Esophagus mucosa (tissue), 1 donor: ENCODE data around the gene MOAP1. TPM values are rescaled to one million over a fixed set of nuclear protein-coding genes. Genes with fewer than 3 reads are reported as not detected.
"Not testable (repeated sequence)": the region's sequence is repeated elsewhere in the genome, so short reads cannot be mapped to it uniquely, and the experiment has no call there.

Experiments
- ATAC-seq: fragments of 200-7000 bp; cut with Tn5 transposase; one replicate; pipeline ENCODE4 v1.9.1; 2020
- total RNA-seq: library from RNA; stranded (reverse); gene quantifications from one replicate; pipeline ENCODE4 v1.2.4, GENCODE V29; 2023
- donor health status: DM: yes; HTN: yes; CAD: no.

The MOAP1 gene, protein sequence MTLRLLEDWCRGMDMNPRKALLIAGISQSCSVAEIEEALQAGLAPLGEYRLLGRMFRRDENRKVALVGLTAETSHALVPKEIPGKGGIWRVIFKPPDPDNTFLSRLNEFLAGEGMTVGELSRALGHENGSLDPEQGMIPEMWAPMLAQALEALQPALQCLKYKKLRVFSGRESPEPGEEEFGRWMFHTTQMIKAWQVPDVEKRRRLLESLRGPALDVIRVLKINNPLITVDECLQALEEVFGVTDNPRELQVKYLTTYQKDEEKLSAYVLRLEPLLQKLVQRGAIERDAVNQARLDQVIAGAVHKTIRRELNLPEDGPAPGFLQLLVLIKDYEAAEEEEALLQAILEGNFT
- total RNA-seq: 4.6 TPM

DNA sequence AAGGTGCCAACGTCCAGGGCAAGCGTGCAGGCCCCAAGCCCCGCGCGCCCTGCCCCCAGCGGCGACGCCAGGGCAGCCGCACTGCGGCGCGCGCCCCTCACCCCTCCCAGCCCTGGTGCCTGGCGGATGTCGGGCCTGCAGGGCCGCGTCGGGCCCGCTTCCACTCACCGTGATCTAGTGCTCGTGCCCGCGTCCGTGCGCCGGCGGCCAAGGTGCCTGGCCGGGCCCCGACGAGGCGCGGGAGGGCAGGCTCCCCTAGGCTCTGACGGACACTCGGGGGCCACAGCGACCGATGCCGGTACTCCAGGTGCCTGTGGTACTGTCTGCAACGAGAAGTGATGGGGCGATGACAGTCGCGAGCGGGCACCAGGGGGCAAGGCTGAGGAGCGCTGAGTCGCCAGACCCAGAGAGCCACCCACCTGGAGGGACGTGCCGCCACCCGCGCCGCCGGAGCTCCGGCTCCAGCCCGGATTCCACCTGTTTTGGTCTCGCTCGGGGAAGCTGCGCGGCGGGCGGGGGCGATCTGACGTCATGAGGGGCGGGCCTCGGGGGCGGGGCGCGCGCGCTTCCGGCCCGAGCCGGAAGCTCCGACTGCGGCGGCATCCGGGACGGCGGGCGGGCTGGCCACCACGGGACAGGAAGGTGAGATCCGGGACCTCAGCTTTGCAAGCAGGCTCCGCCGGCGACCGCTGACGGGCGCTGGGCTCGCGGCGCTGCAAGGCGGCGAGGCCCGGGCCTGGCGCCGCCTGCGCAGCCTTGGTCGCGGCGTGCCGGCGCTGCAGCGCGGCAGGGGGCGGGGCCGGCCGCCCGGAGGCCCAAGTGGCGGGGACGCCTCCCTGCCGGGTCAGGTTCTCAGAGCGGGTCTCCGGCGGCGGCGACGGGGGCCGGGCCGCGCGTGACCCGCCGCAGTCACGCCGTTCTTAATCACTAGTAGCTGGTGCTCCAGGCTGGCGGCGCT lies at the start of gene MOAP1, which contains the start of gene LYSET:
MOAP1 (minus strand) TSS at position 507 of the 958 bp plus-strand sequence. CDS start 655 bp downstream, outside the sequence.
LYSET (plus strand) TSS at position 927 of the 958 bp plus-strand sequence. CDS start 89 bp downstream, outside the sequence.
- ATAC-seq: peak; percentile 93

DNA sequence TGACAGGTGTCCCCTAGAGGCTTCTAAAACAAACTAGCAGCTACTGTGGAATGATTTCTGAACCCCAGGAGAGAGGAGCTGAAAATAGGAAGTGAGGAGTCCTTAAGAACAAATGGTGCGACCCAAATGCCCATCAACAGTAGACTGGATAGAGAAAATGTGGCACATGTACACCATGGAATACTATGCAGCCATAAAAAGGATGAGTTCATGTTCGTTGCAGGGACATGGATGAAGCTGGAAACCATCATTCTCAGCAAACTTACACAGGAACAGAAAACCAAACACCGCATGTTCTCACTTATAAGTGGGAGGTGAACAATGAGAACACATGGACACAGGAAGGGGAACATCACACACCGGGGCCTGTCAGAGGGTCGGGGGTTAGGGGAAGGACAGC lies 48.4 kb upstream of the MOAP1 start:
- ATAC-seq: not testable (repeated sequence)

DNA sequence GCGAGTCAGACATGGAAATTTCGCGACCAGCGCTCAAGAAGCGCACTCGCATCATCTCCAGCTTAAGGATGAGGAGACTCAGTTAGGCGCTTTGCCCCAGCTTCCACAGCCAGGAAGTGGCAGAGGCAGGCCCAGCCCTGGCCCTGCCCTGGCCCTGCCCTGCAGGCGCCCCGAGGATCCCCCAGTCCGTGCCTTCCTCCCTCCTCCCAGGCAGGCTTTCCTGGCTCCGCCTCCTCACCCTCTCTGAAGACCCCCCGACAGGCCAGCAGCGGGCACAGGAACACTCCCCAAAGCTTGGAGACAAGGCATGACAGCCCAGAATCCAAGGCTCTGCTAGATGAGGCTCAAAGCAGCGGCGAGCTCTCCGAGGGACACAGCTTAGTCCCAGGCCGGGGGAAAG lies 47.5 kb upstream of the MOAP1 start:
- ATAC-seq: no peak

DNA sequence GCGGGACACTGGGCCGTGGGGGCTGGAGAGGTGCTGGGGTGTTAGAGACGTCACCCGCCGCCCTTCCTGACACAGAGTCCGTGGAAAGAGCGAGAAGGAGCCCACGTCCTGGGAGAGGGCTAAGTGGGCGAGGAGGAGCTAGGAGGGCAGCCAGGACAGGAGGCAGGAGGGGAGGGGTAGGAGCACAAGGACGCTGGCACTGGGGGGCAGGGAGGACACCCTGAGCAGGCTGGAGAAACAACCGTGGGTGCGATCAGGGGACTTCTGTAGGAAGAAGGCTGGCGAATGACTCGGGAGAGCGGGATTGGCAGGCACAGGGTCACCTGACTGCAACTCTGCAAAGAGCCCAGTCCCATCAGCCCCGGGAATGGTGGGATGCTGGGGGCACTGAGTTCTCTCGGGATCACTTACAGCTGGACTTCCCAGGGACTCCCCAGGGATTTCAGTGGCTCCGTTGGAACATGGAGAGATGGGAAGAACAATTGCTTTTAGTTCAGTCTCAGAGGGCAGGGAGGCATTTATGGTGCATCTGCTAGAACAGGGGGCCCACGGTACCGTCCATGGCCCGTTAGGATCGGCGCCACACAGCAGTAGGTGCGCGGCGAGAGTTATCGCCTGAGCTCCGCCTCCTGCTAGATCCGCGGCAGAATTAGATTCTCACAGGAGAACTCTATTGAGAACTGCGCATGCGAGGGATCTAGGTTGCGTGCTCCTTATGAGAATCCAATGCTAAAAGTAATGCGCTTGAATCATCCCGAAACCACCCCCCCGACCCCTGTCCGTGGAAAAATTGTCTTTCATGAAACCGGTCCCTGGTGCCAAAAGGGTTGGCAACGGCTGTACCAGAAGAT lies 46.7 kb upstream of the MOAP1 start:
- ATAC-seq: peak; percentile 27

DNA sequence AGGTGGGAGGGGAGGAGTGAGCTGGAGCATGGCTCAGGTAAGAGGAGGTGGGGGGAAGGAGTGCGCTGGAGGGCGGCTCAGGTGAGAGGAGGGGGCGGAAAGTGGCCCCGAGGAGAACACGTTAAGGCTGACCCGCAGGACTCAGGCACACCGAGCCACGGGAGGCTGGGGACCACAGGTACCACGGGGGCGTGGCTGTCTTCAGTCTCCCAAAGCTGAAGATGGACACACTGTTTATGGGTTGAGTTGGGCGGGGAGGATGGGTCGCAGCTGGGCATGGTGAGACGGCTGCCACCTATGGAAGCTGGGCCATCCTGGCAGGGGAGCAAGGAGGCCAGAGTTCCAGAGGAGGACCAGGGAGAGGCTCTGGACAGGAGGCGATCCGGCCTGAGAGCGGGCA lies 45.8 kb upstream of the MOAP1 start:
- no peak for ATAC-seq

DNA sequence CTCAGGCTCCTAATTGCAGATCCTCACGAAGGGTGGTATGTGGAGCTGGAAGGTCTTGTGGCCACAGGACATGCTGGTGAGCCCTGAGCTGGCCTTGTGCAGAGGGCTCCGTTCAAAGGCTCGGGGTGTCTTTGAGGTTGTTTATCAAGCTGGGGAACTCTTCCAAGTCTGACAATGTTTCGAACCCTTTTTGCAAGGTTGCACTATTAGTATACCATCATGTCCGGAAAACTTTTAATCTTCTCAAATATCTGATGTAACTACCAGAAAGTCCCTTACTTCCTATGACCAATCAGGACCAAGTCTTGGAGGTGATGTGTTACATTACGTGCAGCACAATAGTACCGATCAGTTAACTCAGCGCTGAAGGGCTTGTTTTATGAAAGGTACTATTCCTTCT lies 43.9 kb upstream of the MOAP1 start:
- ATAC-seq: no peak

DNA sequence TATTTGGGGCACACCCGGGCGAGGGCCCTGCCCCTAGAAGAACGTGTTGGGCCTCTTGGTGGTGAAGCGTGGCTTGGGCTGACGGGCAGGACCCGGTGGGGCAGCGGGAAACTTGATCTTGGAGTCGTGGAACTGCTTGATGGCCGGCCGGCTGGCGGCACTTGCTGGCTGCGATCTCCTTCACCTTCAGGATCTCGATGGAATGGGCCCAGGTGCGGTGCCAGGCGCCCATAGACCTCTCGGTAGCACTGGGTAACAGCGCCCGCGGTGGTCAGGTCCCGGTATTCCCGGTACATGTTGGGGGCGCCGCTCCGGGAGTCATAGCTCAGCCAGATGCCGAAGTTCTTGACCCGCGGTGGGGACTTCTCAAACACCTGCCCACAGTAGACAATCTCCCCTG lies 38.9 kb upstream of the MOAP1 start:
- no peak for ATAC-seq

DNA sequence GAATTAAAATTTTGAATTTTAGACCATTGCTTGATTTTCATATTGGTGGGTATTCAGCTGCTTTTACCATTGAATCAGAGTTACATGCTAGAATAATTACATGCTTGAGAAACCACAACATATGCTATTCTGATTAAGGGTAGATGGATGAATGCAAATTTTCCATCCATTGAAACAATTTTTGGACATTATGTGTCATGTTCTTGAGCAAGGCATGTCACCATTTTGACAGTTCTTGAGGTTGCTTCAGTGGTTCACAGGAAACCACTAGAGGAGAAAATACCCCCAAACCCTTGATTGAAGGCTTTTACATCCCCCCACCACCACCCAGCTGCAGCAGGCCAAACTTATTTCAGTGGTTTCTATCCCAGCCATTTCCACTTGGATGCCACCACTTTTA lies 35.8 kb upstream of the MOAP1 start:
- ATAC-seq: no peak

DNA sequence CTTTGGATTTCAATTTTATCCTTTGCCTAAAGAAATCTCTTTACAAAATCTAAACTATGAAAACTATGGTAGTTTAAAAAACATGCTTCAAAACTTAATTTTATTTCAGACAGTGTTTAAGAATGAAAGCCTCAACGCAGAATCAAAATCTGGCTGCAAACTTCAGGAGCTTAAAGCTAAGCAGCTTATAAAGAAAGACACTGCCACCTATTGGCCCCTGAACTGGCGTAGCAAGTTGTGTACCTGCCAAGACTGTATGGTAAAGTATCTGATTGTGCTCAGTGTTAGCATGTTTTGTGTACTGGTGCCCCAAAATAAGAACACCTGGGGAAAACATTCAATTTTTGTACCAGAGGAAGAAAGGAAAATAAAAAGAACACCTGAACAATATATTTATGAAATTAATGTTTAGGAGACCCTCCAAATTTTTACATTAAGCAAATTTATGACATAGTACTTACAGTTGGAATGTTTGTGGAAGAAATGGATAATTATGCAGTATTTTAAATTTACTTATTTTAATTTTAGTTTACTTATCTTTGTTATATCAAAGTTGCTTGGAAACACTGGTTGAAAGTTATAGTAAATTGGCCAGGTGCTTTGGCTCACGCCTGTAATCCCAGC lies 34.5 kb upstream of the MOAP1 start:
- peak; percentile 83 for ATAC-seq

DNA sequence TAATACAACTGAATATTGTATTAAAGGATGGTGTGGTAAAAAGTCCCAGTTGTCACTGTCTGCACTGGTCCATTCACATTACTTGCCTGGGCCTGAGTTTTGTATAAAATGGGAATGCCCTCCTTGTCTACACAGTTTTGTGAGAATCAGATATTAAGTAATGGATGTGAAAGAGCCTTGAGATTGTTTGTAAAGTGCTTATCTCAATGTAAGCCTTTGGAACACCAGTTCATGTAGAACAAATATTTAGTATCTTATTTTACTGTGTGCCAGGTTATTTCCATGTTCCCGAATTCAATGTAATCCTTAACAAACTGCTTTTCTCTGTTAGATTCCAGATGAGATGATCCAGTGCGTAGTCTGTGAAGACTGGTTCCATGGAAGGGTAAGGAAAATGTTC lies 29.9 kb upstream of the MOAP1 start:
- no peak for ATAC-seq

DNA sequence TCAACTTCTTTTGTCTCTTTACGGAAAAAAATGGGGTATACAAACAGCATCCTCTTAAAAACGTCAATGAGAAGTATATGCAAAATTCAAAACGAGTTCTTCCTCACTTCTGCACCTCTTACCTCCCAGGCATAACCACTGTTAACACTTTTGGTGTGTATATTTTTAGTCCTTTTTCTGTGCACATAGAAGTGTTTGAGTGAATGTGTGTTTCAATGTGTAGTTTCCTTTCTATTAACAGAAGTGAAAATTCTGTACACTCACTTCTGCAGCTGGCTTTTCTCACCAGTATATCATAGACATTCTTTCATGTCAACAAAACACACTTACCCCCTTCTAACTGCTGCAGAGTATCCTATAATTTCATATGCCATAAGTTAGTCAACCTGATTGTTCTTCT lies 27.7 kb upstream of the MOAP1 start:
- ATAC-seq: no peak

DNA sequence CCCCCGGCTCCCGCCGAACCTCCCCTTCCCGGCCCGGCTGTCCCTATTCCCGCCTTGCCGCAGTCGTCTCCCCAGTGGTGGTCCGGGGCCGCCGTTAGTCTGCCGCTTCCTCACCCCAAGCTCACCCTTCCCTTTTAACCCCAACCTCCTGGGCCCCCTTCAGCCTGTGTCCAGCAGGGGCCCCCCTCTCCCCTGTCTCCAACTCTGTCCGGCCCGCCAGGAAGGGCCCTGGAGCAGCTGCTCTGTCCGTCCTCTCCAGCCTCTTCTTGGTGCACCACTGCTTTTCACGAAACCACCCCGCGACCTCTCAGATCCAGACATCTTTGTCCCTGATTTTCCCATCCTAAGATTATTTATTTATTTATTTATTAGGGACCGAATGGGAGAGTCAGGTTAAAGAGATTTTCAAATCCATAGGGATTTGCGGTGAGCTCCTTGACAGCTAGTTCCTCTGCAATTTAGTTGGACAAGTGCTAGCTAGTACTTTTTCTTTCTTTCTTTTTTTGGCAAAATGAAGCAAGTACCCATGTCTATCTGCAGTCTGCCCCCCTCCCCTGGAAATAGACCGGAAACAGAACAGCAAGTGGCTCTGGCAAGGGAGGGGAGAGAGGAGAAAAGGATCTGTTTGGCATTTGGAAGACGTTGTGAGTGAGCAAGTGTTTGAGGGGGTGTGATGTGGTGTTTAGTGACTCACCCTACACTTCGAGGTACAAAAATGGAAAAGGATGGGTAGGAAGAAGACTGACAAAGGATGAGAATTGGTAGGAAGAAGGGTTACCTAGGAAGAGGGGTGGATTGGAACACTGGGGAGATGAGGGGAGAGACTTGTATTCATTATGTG lies 23.0 kb upstream of the MOAP1 start:
- ATAC-seq: peak; percentile 46

DNA sequence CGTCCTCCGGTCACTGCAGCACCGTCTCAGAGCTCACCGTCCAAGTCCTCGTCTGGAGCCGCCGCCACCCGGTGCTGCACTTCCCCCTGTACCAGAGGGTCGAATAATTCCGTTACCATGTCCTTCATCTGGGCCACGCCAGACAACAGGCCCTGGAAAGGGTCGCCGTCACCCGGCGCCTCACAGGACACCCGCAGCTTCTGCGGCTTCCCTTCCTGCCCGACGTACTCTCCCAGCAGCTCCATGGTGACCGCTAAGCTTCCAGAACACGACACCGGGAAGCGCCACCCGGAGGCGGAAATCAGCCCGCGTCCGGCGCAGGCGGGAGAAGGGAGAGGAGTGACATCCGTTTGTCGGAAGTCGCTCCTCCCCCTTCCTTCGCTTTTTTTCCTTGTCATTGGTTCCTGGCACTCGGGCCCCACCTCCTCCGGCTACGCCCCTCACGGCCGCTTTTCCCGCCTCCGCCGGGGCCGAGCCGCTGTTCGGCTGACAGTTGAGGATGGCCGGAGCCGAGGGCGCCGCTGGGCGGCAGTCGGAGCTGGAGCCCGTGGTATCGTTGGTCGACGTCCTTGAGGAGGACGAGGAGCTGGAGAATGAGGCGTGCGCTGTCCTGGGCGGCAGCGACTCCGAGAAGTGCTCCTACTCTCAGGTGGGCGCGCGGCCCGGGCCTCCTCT lies 22.2 kb upstream of the MOAP1 start, which contains the start of the genes GON7 and UBR7:
GON7 (minus strand) TSS at position 273 of the 675 bp plus-strand sequence; CDS start at position 245, 28 bp downstream.
UBR7 (plus strand) TSS at position 464 of the 675 bp plus-strand sequence; CDS start at position 500, 36 bp downstream.
- peak; percentile 98 for ATAC-seq

DNA sequence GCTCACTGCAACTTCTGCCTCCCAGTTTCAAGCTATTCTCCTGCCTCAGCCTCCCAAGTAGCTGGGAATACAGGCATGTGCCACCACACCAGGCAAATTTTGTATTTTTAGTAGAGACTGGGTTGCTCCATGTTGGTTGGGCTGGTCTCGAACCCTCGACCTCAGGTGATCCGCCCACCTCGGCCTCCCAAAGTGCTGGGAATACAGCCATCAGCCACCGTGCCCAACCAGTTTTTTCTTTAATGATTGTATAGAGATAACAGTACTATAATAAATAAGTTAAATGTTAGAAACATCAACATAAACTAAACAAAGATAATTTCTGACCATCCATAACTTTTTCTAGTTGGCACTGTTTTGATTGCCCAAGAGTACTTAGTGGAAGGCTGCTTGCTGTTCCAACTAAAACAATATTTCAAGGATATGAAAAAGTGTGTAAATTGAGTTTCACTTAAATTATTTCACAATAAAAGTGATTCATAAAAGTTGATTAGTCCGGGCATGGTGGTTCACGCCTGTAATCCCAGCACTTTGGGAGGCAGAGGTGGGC lies 16.5 kb upstream of the MOAP1 start:
- ATAC-seq: no peak

DNA sequence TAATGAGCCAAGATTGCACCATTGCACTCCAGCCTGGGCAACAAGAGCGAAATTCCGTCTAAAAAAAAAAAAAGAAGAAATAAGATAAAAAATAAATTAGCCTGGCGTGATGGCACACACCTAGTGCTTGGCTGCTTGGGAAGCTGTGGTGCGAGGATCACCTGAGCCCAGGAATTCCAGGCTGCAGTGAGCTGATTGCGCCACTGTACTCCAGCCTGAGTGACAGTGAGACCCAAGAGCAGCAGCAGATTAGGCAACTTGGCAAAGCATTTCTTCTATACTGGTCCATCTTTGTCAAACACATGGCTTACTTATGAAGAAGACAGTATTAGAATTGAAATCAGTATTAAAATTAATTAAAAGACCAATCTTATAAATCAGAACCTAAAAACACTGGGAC lies 15.9 kb upstream of the MOAP1 start:
- no peak for ATAC-seq

DNA sequence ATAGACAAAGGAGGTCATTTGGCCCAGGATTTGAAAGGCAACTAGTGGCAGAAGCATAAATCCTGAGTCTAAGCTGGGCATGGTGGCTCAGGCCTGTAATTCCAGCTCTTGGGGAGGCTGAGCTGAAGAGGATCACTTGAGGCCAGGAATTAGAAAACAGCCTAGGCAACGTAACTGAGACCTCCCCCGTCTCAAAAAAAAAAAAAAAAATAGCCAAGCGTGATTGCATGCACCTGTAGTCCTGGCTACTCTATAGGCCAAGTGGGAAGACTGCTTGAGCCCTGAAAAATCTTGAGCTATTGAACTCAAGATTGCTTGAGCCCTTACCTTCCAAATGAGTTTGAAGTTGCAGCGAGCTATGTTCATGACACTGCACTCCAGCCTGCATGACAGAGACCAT lies 14.3 kb upstream of the MOAP1 start:
- ATAC-seq: no peak

DNA sequence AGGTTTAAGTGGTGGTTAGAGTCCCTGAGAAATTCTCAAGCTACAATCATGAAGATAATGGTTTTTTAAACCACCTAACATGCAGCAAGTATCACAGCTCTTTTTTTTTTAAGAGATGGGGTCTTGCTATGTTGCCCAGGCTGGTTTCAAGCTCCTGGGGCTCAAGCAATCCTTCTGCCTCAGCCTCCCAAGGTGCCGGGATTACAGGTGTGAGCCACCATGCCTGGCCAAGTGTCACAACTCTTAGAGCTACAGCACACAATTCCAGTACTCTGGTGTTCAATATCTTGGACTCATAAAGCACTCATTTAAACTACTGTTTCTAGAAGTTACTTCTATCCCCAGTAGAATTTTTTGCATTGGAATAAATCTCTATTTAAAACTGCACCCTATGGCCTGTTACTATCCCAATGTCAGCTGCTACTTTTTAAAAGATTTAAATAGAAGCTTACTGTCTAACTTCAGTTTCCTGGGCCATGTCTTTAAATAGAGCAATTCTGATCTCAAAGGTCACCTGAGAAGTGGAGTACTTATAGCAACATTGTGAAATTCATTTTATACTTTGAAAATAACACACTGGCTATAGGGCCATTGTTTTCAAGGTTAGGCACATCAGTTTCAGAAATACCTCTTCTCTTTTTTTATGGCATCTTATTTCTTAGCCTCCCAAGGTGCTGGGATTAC lies 10.8 kb upstream of the MOAP1 start:
- no peak for ATAC-seq

DNA sequence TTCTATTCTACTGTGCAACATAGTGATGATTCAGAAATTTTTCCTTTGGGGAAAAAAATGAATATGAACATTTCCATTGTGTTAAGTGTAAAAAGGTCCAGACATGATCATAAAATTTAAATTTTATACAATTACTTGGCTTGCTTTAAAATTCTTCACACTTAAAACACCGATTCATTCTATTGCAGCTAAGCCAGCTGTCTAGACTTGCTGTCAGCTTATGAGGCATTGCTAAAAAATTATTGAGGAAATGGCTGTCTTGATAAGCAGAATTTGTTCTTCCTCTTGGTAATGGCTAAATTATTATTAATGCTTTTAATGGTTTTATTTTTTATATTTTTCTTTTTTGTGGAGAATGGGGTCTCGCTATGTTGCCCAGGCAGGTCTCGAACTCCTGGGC lies 2.3 kb upstream of the MOAP1 start:
- no peak for ATAC-seq

DNA sequence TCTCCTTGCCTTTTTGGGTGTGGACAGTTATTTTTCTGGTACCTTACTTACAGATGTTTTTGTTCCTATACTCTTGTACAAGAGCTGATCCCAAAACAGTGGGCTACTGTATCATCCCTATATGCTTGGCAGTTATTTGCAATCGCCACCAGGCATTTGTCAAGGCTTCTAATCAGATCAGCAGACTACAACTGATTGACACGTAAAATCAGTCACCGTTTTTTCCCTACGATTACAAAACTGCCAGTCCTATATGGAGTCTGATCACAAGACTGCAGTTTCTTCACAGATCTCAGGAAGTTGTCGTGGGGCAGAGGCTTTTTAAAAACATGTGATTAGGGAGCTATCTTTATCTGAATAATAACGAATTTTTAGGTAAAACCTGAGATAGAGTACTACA lies 1.8 kb upstream of the MOAP1 start:
- ATAC-seq: no peak
